PC-3 (cell line): ENCODE measurements around the gene SDK1.

Experiments
- CTCF ChIP-seq: fragments of 300-600 bp; sonication (generic); conservative IDR thresholded peaks from 2 replicates; pipeline ENCODE4 v1.5.1; 2017; ENCODE audit warnings: antibody characterized with exemption, low read depth, mild to moderate bottlenecking, low read length
- EZH2 ChIP-seq: fragments of 300-600 bp; sonication (generic); IDR thresholded peaks from one replicate; pipeline ENCODE4 v1.6.1; 2017; ENCODE audit warnings: antibody characterized with exemption, mild to moderate bottlenecking, low read length; ENCODE audit not compliant: unreplicated experiment

- TF ChIP-seq EZH2 (no peak), CTCF (no peak)
Observed at GRCh38 chr7:3754493-3755341, 453.7 kb downstream of the SDK1 start.
